ENCODE measurements around the gene PTGES3. TPM values are rescaled to one million over a fixed set of nuclear protein-coding genes. Genes with fewer than 3 reads are reported as not detected.

PTGES3 gene
- polyA plus RNA-seq, 2 of the 4 experiments (the other 2 are of a cell fraction) = 272 to 406 TPM

DNA sequence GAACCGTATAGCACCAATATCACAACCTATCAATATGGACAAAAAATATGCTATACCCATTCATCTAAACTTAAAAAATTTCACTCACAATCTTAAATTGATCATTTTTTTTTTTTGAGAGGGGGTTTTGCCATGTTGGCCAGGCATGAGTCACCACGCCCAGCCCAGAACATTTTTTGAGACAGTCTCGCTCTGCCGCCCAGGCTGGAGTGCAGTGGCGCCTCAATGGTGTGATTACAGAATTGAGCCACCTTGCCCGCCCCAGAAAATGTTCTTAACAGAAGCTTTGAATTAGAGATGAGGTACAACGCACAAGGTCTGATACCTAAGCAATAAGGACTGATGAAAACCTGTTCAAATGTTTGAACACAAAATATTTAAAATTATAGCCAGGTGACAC is 26.5 kb downstream of the PTGES3 start:
- ATAC-seq = peak in 1 of 2 experiments; percentile 7; a peak in 2 of 6 replicates
- CTCF ChIA-PET = interaction anchor here (0.6 to 2.3 kb wide), 4 partner anchors 12 to 25 kb away, joined by 3 to 8 read pairs (median 4); no protein-coding TSS in a partner anchor

DNA sequence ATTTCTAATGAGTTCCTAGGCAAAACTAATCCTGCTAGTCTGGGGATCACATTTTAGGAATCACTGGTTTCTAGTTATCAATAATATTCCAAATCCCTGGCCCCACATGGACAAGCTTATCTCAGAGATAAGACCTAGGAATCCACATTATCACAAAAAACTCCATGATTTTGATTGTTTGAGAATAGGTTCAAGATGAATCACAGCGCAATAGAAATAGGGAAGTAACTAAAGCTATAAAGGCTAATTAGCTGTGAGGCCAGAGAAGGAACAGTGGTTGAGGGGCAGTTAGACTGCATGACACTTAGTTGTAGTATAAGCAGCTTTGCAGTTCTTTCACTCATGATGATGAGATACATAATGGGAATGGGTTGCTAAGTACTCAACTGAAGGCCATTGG is 29.2 kb downstream of the PTGES3 start:
- FAIRE-seq (no peak), DNase-seq (ENCODE audit: low read depth in 1 of 2, low spot score in 1 of 2) (no peak), ATAC-seq (0 out of 6 replicates have a peak, but pooled peaks of 1 of the 2 experiments have one; percentile 4)
- Histone ChIP-seq H3K4me2 (no peak overlapping the region), H3K9me3 (no peaks in the 10 kb centered on the region), H3K27ac (no peak overlapping the region), H3K4me1 (no peaks in the 10 kb centered on the region), H3K4me3 (no peak overlapping the region)
- TF ChIP-seq, protein P1, sequence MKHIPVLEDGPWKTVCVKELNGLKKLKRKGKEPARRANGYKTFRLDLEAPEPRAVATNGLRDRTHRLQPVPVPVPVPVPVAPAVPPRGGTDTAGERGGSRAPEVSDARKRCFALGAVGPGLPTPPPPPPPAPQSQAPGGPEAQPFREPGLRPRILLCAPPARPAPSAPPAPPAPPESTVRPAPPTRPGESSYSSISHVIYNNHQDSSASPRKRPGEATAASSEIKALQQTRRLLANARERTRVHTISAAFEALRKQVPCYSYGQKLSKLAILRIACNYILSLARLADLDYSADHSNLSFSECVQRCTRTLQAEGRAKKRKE (CRISPR knock-in tag; IDR thresholded peaks at IDR 0.05; ENCODE audit: low read depth) = no peak
- no peak for TF ChIP-seq ZNF302 (CRISPR knock-in tag; IDR thresholded peaks at IDR 0.05)
- no peak for TF ChIP-seq CBX8 (IDR thresholded peaks at IDR 0.05)
- no peak for TF ChIP-seq POLR2A (IDR thresholded peaks at IDR 0.05; ENCODE audit: low read length)
- TF ChIP-seq, protein P2, sequence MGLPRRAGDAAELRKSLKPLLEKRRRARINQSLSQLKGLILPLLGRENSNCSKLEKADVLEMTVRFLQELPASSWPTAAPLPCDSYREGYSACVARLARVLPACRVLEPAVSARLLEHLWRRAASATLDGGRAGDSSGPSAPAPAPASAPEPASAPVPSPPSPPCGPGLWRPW (IDR thresholded peaks at IDR 0.05) = no peak
- TF ChIP-seq HEYL (CRISPR knock-in tag; IDR thresholded peaks at IDR 0.05) = no peak
- no peak for TF ChIP-seq HDAC2 (IDR thresholded peaks at IDR 0.05)
- no peak for TF ChIP-seq KDM1A (IDR thresholded peaks at IDR 0.05; ENCODE audit: low read depth)
- TF ChIP-seq JUNB (IDR thresholded peaks at IDR 0.05) = no peak
- TF ChIP-seq RAD21 (conservative IDR thresholded peaks at IDR 0.05 in 1 of 2, IDR thresholded peaks at IDR 0.05 in 1 of 2) = no peak
- no peak for TF ChIP-seq CTCF (IDR thresholded peaks at IDR 0.05)
- no peak for TF ChIP-seq MAZ (IDR thresholded peaks at IDR 0.05; ENCODE audit: borderline replicate concordance, low read depth, low read length)
- no peak for TF ChIP-seq RFX5 (IDR thresholded peaks at IDR 0.05)
- TF ChIP-seq EP300 (IDR thresholded peaks at IDR 0.05) = no peak
- TF ChIP-seq ZFP36 (IDR thresholded peaks at IDR 0.05; ENCODE audit: borderline replicate concordance, partially characterized antibody) = no peak
- no peak for TF ChIP-seq MAX (IDR thresholded peaks at IDR 0.05)
- TF ChIP-seq TP53 (CRISPR knock-in tag; IDR thresholded peaks at IDR 0.05) = no peak
- no peak for TF ChIP-seq CBX2 (IDR thresholded peaks at IDR 0.05; ENCODE audit: borderline replicate concordance, low read depth)
- TF ChIP-seq, protein P3, sequence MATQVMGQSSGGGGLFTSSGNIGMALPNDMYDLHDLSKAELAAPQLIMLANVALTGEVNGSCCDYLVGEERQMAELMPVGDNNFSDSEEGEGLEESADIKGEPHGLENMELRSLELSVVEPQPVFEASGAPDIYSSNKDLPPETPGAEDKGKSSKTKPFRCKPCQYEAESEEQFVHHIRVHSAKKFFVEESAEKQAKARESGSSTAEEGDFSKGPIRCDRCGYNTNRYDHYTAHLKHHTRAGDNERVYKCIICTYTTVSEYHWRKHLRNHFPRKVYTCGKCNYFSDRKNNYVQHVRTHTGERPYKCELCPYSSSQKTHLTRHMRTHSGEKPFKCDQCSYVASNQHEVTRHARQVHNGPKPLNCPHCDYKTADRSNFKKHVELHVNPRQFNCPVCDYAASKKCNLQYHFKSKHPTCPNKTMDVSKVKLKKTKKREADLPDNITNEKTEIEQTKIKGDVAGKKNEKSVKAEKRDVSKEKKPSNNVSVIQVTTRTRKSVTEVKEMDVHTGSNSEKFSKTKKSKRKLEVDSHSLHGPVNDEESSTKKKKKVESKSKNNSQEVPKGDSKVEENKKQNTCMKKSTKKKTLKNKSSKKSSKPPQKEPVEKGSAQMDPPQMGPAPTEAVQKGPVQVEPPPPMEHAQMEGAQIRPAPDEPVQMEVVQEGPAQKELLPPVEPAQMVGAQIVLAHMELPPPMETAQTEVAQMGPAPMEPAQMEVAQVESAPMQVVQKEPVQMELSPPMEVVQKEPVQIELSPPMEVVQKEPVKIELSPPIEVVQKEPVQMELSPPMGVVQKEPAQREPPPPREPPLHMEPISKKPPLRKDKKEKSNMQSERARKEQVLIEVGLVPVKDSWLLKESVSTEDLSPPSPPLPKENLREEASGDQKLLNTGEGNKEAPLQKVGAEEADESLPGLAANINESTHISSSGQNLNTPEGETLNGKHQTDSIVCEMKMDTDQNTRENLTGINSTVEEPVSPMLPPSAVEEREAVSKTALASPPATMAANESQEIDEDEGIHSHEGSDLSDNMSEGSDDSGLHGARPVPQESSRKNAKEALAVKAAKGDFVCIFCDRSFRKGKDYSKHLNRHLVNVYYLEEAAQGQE (IDR thresholded peaks at IDR 0.05) = no peak
- no peak for TF ChIP-seq CHD4 (IDR thresholded peaks at IDR 0.05; ENCODE audit: borderline replicate concordance)
- POLR2A ChIA-PET = interaction anchor here (2.2 kb wide), 1 partner anchor 29 kb away, joined by 5 read pairs; the partner anchor contains the start of gene PTGES3
- WGBS (ENCODE audit: missing lambda C conversion rate) = 94% methylated on average over 1 of the region's 1 CpG
- CTCF ChIA-PET = interaction anchor here (0.8 to 1.0 kb wide), 2 partner anchors 9 to 22 kb away, joined by 3 read pairs; no protein-coding TSS in a partner anchor

More for the DNA sequence above, 26.5 kb downstream of the PTGES3 start:
- WGBS (ENCODE audit: missing lambda C conversion rate) = 90% methylated on average over 7 of the region's 7 CpGs
- DNase-seq (ENCODE audit: low read depth in 1 of 2, low spot score in 1 of 2) (no peak), FAIRE-seq (no peak)
- Histone ChIP-seq H3K4me3 (no peak overlapping the region), H3K4me2 (no peak overlapping the region), H3K4me1 (no peaks in the 10 kb centered on the region), H3K9me3 (no peaks in the 10 kb centered on the region), H3K27ac (no peak overlapping the region)
- POLR2A ChIA-PET = interaction anchor here (0.5 kb wide), 1 partner anchor 23 kb away, joined by 3 read pairs; no protein-coding TSS in a partner anchor
- TF ChIP-seq RARB (CRISPR knock-in tag; IDR thresholded peaks at IDR 0.05) (peak; percentile 37; the same call in 1 of the 2 replicates), FOSL2 (IDR thresholded peaks at IDR 0.05) (no peak), FOSL2 (CRISPR knock-in tag; IDR thresholded peaks at IDR 0.05) (peak; percentile 24; the same call in 1 of the 2 replicates)
- TF ChIP-seq, protein P4, sequence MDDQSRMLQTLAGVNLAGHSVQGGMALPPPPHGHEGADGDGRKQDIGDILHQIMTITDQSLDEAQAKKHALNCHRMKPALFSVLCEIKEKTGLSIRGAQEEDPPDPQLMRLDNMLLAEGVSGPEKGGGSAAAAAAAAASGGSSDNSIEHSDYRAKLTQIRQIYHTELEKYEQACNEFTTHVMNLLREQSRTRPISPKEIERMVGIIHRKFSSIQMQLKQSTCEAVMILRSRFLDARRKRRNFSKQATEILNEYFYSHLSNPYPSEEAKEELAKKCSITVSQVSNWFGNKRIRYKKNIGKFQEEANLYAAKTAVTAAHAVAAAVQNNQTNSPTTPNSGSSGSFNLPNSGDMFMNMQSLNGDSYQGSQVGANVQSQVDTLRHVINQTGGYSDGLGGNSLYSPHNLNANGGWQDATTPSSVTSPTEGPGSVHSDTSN (IDR thresholded peaks at IDR 0.05) = no peak

Data from A549 (cell line).